HepG2 (cell line): ENCODE data around the gene LYPD3.

Experiments
- CTCF ChIP-seq: sonication (generic); formaldehyde crosslinking; IDR thresholded peaks from 2 replicates; pipeline ENCODE4 v1.5.0; 2020; ENCODE audit warnings: mild to moderate bottlenecking, missing genetic modification reagents, moderate library complexity
- FOXM1 ChIP-seq: sonication (generic); formaldehyde crosslinking; IDR thresholded peaks from 2 replicates; pipeline ENCODE4 v1.5.0; 2020; ENCODE audit warnings: missing genetic modification reagents
- ZNF770 ChIP-seq: sonication (generic); formaldehyde crosslinking; IDR thresholded peaks from 2 replicates; pipeline ENCODE4 v1.5.0; 2020; ENCODE audit warnings: mild to moderate bottlenecking, missing genetic modification reagents

GRCh38 chr19:43501661-43502418, 36.4 kb upstream of the LYPD3 start:
- TF ChIP-seq ZNF770 (CRISPR knock-in tag) (no peak), CTCF (no peak), FOXM1 (no peak)
